CD4-positive, alpha-beta T cell (primary cell): ENCODE results near the gene CFB. TPM values are rescaled to one million over a fixed set of nuclear protein-coding genes. Genes with fewer than 3 reads are reported as not detected.
"Not testable (repeated sequence)": the region's sequence is repeated elsewhere in the genome, so short reads cannot be mapped to it uniquely, and the experiment has no call there.

Experiments
- ATAC-seq: fragments of 200-7000 bp; cut with Tn5 transposase; one replicate; pipeline ENCODE4 v1.10.0; 2022; ENCODE audit warnings: mild to moderate bottlenecking; ENCODE audit not compliant: poor library complexity
- CTCF ChIA-PET: fragments of 350-600 bp; sonication (Branson Sonifier 250); formaldehyde crosslinking; loops from one replicate; lab custom pipeline; 2021; ENCODE audit warnings: antibody characterized with exemption, inconsistent platforms; lab: Charles Lee
- POLR2A ChIA-PET: fragments of 350-600 bp; sonication (Branson Sonifier 250); formaldehyde crosslinking; loops from one replicate; lab custom pipeline; 2021; ENCODE audit warnings: antibody characterized with exemption, inconsistent platforms; lab: Charles Lee
- DNase-seq, 14 experiments: peaks; one replicate each; pipeline ENCODE4 v3.0.0-alpha.2; 2013 to 2020; ENCODE audit warnings: mixed read lengths in 2 of 14
- H3K27ac ChIP-seq, 2 donors: one replicate each; pipeline versions ENCODE4 v1.5.1 to v1.7.0; 2013; ENCODE audit warnings: low read length in 2 of 2, low read depth in 1 of 2, mild to moderate bottlenecking in 1 of 2
- H3K27me3 ChIP-seq, 2 experiments: 1 replicate in 1 of 2; 2 replicates in 1 of 2; pipeline versions ENCODE4 v1.6.1 to v1.7.0; 2013; ENCODE audit warnings: low read length in 2 of 2, control low read depth in 1 of 2, mild to moderate bottlenecking in 1 of 2, moderate library complexity in 1 of 2; ENCODE audit not compliant: insufficient read depth in 2 of 2, control insufficient read depth in 1 of 2
- H3K36me3 ChIP-seq: one replicate; pipeline ENCODE4 v1.6.1; 2013; ENCODE audit warnings: low read length, control low read depth; ENCODE audit not compliant: insufficient read depth
- H3K4me1 ChIP-seq: one replicate; pipeline ENCODE4 v1.6.1; 2013; ENCODE audit warnings: low read length, control low read depth; ENCODE audit not compliant: insufficient read depth
- H3K4me3 ChIP-seq: one replicate; pipeline ENCODE4 v1.5.1; 2013; ENCODE audit warnings: mild to moderate bottlenecking, low read length, moderate library complexity
- H3K9me3 ChIP-seq, 2 experiments: 1 replicate in 1 of 2; 2 replicates in 1 of 2; pipeline versions ENCODE4 v1.6.1 to v1.7.0; 2013; ENCODE audit warnings: low read length in 2 of 2, mild to moderate bottlenecking in 2 of 2, control low read depth in 1 of 2, moderate library complexity in 1 of 2; ENCODE audit not compliant: control insufficient read depth in 1 of 2, insufficient read depth in 1 of 2
- H3K27ac Mint-ChIP-seq: one replicate; pipeline ENCODE4 v1.8.0; 2020; ENCODE audit warnings: mixed read lengths
- H3K27me3 Mint-ChIP-seq: one replicate; pipeline ENCODE4 v1.8.0; 2021; ENCODE audit warnings: mixed read lengths
- H3K36me3 Mint-ChIP-seq: one replicate; pipeline ENCODE4 v1.8.0; 2021; ENCODE audit warnings: low read depth, mixed read lengths
- H3K4me1 Mint-ChIP-seq: one replicate; pipeline ENCODE4 v1.8.0; 2021; ENCODE audit warnings: low read depth, mixed read lengths
- H3K4me3 Mint-ChIP-seq: one replicate; pipeline ENCODE4 v1.8.0; 2020; ENCODE audit warnings: mild to moderate bottlenecking, mixed read lengths
- H3K9me3 Mint-ChIP-seq: one replicate; pipeline ENCODE4 v1.8.0; 2020; ENCODE audit warnings: mixed read lengths
- CTCF ChIP-seq: fragments of 200-600 bp; IDR thresholded peaks from one replicate; pipeline ENCODE4 v1.8.0; 2022; ENCODE audit warnings: antibody characterized with exemption, mild to moderate bottlenecking
- intact Hi-C, 2 experiments: fragments of 100-400 bp; cut with DNase I in 1 of 2; cut with micrococcal nuclease in 1 of 2; formaldehyde crosslinking; loops; one replicate each; pipeline versions ENCODE4 v1.15.1 to v1.9.0; 2023 to 2025; cut with DNase I, micrococcal nuclease
- total RNA-seq, 174 experiments: library from RNA in 2 of 174; stranded (reverse) in 2 of 174; gene quantifications; one replicate each; pipeline ENCODE4 v1.2.3 and lab custom pipeline; 2021 to 2026

The CFB gene
- total RNA-seq, 2 experiments from 2014 or later = 1.5 to 2.2 TPM

- Mint-ChIP-seq H3K4me1 (peaks cover 34% of the 10 kb centered on the region), H3K36me3 (peaks cover 60% of the 10 kb centered on the region), H3K4me3 (peak within 1 kb of the TSS; percentile 100), H3K27ac (peak within 1 kb of the TSS; percentile 100), H3K9me3 (no peaks in the 10 kb centered on the region), H3K27me3 (peaks cover 6% of the 10 kb centered on the region)
- ChIA-PET CTCF (interaction anchor here (1.0 to 1.5 kb wide), 2 partner anchors 20 to 74 kb away, joined by 4 to 7 read pairs; no protein-coding TSS in a partner anchor), POLR2A (interaction anchor here (0.6 to 6.7 kb wide), 28 partner anchors 8 to 1911 kb away, joined by 3 to 102 read pairs (median 4); partner anchors contain the start of genes APOM, ATF6B, BAG6 and CUTA)
- peak within 1 kb of the TSS; percentile 99 to 100 for H3K27ac ChIP-seq
- H3K9me3 ChIP-seq = no peaks in the 10 kb centered on the region
- ATAC-seq = peak; percentile 91
- no peak for TF ChIP-seq CTCF
- H3K4me1 ChIP-seq = peaks cover 32% of the 10 kb centered on the region
- peak within 1 kb of the TSS; percentile 84 for H3K4me3 ChIP-seq
- intact Hi-C loops = loop anchor here (1.0 to 10.0 kb wide), 3 partner anchors 13 to 817 kb away; partner anchors contain the start of genes SKIC2 (in 2 of the 2), AGPAT1 (in 1 of the 2), CCHCR1 (in 1 of the 2) and RNF5 (in 1 of the 2)
- peaks cover 35% of the 10 kb centered on the region for H3K36me3 ChIP-seq
- H3K27me3 ChIP-seq = no peaks in the 10 kb centered on the region
- peak; percentile 87 to 99 (median 95) for DNase-seq
Measured at GRCh38 chr6:31971993-31972708, 26.3 kb downstream of the CFB start, which contains the start of gene DXO. Gene DXO, minus strand, starts transcription at chr6:31972138. Its CDS starts 463 bp downstream, at chr6:31971675.

- Mint-ChIP-seq H3K4me1 (peaks cover 34% of the 10 kb centered on the region), H3K36me3 (peaks cover 53% of the 10 kb centered on the region), H3K4me3 (peak overlapping the region; percentile 100), H3K27me3 (peaks cover 6% of the 10 kb centered on the region), H3K27ac (peak overlapping the region; percentile 100), H3K9me3 (no peaks in the 10 kb centered on the region)
- DNase-seq = no peak
- CTCF ChIA-PET = interaction anchor here (1.5 kb wide), 1 partner anchor 21 kb away, joined by 7 read pairs; no protein-coding TSS in a partner anchor
- peak overlapping the region; percentile 99 to 100 for H3K27ac ChIP-seq
- intact Hi-C loops = loop anchor here (1.0 to 10.0 kb wide), 3 partner anchors 14 to 818 kb away; partner anchors contain the start of genes AGPAT1 (in 1 of the 2), CCHCR1 (in 1 of the 2), RNF5 (in 1 of the 2) and SKIC2 (in 1 of the 2)
- H3K4me1 ChIP-seq = peaks cover 32% of the 10 kb centered on the region
- peak overlapping the region; percentile 84 for H3K4me3 ChIP-seq
- POLR2A ChIA-PET = interaction anchor here (0.6 to 6.7 kb wide), 20 partner anchors 15 to 1912 kb away, joined by 3 to 102 read pairs (median 4); partner anchors contain the start of genes APOM, ATF6B, BAG6 and CUTA
- no peaks in the 10 kb centered on the region for H3K9me3 ChIP-seq
- peaks cover 28% of the 10 kb centered on the region for H3K36me3 ChIP-seq
- no peak for TF ChIP-seq CTCF
- ATAC-seq = no peak
- H3K27me3 ChIP-seq = no peaks in the 10 kb centered on the region
Measured at GRCh38 chr6:31972709-31973350, 26.9 kb downstream of the CFB start.

GRCh38 chr6:31976065-31976464 is 30.2 kb downstream of the CFB start:
- H3K4me3 ChIP-seq, H3K27me3 Mint-ChIP-seq, H3K36me3 ChIP-seq, H3K9me3 Mint-ChIP-seq, H3K9me3 ChIP-seq, H3K27ac Mint-ChIP-seq, H3K27ac ChIP-seq, POLR2A ChIA-PET, CTCF ChIA-PET, H3K27me3 ChIP-seq, ATAC-seq, H3K4me3 Mint-ChIP-seq: not testable (repeated sequence)
- peaks cover 43% of the 10 kb centered on the region for H3K4me1 Mint-ChIP-seq
- intact Hi-C loops = loop anchor here in 1 of 2 experiments (10.0 kb wide), 2 partner anchors 199 to 821 kb away; partner anchors contain the start of genes AGPAT1, CCHCR1, RNF5 and TCF19
- H3K4me1 ChIP-seq = peaks cover 34% of the 10 kb centered on the region
- peaks cover 27% of the 10 kb centered on the region for H3K36me3 Mint-ChIP-seq
- DNase-seq = peak in 1 of 14 experiments; percentile 17
